ENCODE data around the gene PRPF6. TPM values are rescaled to one million over a fixed set of nuclear protein-coding genes. Genes with fewer than 3 reads are reported as not detected.

The PRPF6 gene
- total and polyA plus RNA-seq, 2 donors (not counting 1 experiment from before 2014, with no cell fraction given), result 31.7 to 82.9 TPM

DNA sequence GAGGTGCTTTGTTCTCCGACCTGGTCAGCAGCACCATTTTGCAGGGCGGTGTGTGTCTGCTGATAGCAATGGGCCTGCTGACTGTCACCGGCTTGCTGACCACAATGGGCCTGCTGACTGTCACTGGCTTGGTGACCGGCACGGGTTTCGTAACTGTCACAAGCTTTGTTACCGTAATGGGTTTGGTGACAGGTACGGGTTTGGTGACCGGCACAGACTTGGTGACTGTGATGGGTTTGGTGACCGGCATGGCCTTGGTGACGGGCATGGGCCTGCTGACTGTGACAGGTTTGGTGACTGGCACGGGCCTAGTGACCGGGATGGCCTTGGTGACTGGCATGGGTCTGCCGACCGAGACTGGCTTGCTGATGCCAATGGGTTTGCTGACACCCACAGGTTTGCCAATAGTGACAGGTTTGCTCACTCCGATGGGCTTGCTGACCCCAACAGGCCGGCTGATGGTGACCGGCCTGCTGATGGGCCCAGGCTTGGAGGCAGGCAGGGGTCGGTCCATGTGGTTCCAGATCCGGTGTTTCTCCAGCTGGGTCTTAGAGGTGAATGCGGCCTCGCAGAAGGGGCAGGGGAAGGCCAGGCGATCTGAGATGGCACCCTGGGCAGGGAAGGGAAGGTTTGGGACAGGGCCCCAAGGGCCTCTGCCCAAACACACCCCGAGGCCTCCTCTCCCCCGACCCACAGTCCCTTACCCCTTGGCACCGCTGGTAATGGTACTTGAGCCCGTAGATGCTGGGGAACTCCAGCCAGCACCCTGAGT is 14.6 kb upstream of the PRPF6 start:
- no peak overlapping the region for H3K4me2 ChIP-seq (replicated peaks; ENCODE audit: low read depth, low read length, poor library complexity, severe bottlenecking)
- no peak overlapping the region for H3K9ac ChIP-seq (ENCODE audit: low read length)
- ChIA-PET CTCF (no interaction called here), POLR2A (no interaction called here)
- TF ChIP-seq, protein P1, sequence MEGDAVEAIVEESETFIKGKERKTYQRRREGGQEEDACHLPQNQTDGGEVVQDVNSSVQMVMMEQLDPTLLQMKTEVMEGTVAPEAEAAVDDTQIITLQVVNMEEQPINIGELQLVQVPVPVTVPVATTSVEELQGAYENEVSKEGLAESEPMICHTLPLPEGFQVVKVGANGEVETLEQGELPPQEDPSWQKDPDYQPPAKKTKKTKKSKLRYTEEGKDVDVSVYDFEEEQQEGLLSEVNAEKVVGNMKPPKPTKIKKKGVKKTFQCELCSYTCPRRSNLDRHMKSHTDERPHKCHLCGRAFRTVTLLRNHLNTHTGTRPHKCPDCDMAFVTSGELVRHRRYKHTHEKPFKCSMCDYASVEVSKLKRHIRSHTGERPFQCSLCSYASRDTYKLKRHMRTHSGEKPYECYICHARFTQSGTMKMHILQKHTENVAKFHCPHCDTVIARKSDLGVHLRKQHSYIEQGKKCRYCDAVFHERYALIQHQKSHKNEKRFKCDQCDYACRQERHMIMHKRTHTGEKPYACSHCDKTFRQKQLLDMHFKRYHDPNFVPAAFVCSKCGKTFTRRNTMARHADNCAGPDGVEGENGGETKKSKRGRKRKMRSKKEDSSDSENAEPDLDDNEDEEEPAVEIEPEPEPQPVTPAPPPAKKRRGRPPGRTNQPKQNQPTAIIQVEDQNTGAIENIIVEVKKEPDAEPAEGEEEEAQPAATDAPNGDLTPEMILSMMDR (IDR thresholded peaks at IDR 0.05), result no peak
- no peak for TF ChIP-seq EZH2 (IDR thresholded peaks at IDR 0.05; ENCODE audit: borderline replicate concordance, insufficient read depth, low read depth, low read length, poor library complexity, severe bottlenecking)
- no peaks in the 10 kb centered on the region for H3K27me3 Mint-ChIP-seq
- no peak overlapping the region for H3K4me3 ChIP-seq (ENCODE audit: control extremely low read depth in 1 of 5, extremely low read depth in 1 of 5, insufficient read depth in 1 of 5, low read depth in 2 of 5, low read length in 4 of 5)
- no peaks in the 10 kb centered on the region for H3K79me2 ChIP-seq (ENCODE audit: control insufficient read depth, insufficient read depth, low read length)
- H3K9me3 Mint-ChIP-seq (ENCODE audit: insufficient read depth), result no peaks in the 10 kb centered on the region
- H3K4me3 Mint-ChIP-seq, result no peak overlapping the region
- peaks cover 11 to 14% of the 10 kb centered on the region in 2 donors for H3K4me1 ChIP-seq (ENCODE audit: control insufficient read depth in 2 of 2, insufficient read depth in 2 of 2, low read length in 2 of 2)
- peaks cover 0 to 29% (median 0%) of the 10 kb centered on the region in 3 donors for H3K9me3 ChIP-seq (ENCODE audit: control extremely low read depth in 1 of 3, control insufficient read depth in 2 of 3, insufficient read depth in 1 of 3, low read length in 2 of 3)
- no peak overlapping the region for H2AFZ ChIP-seq (ENCODE audit: insufficient read depth, low read depth, low read length, poor library complexity, severe bottlenecking)
- peaks cover 15% of the 10 kb centered on the region for H3K4me1 Mint-ChIP-seq
- DNase-seq, result no peak
- no peak overlapping the region for H3K27ac ChIP-seq (ENCODE audit: low read length in 2 of 2)
- H3K27ac Mint-ChIP-seq, result no peak overlapping the region
- no peaks in the 10 kb centered on the region for H4K20me1 ChIP-seq (ENCODE audit: control insufficient read depth, insufficient read depth, low read length, poor library complexity, severe bottlenecking)
- peaks cover 0 to 12% of the 10 kb centered on the region in 2 experiments for H3K36me3 ChIP-seq (replicated peaks in 1 of 2; ENCODE audit: control extremely low read depth in 1 of 2, control insufficient read depth in 1 of 2, extremely low read depth in 1 of 2, insufficient read depth in 2 of 2, low read length in 1 of 2)
- 98% methylated on average over 24 of the region's 27 CpGs for WGBS (ENCODE audit: insufficient coverage)
- no peaks in the 10 kb centered on the region for H3K27me3 ChIP-seq (replicated peaks in 1 of 4; ENCODE audit: control extremely low read depth in 1 of 4, control insufficient read depth in 3 of 4, insufficient read depth in 4 of 4, low read length in 3 of 4)
- intact Hi-C loops (cut with micrococcal nuclease), result no loop called here
- no peak for ATAC-seq (ENCODE audit: low read depth)

DNA sequence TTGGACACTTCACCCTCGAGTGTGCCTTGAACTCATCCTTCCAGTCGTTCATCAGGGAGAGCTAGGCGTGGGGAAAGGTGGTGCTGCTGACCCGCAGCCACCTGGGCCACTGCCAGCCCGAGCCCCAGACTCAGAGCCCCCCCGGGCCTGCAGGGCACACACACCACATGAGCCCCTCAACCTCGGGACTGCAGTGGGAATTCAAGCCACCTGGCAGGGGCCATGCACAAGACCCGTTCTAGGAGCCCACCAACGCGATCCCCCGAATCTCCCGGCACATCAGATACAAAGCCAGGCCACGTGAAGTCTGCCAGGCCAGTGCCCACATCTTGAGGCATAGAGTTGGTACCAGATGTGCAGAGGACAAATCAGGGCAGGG is 14.0 kb upstream of the PRPF6 start:
- H3K4me1 ChIP-seq (ENCODE audit: control insufficient read depth in 2 of 2, insufficient read depth in 2 of 2, low read length in 2 of 2), result peaks cover 11 to 14% of the 10 kb centered on the region in 2 donors
- DNase-seq (no peak), ATAC-seq (ENCODE audit: low read depth) (no peak)
- intact Hi-C loops (cut with micrococcal nuclease), result no loop called here
- peaks cover 0 to 12% of the 10 kb centered on the region in 2 experiments for H3K36me3 ChIP-seq (replicated peaks in 1 of 2; ENCODE audit: control extremely low read depth in 1 of 2, control insufficient read depth in 1 of 2, extremely low read depth in 1 of 2, insufficient read depth in 2 of 2, low read length in 1 of 2)
- peaks cover 0 to 29% (median 0%) of the 10 kb centered on the region in 3 donors for H3K9me3 ChIP-seq (ENCODE audit: control extremely low read depth in 1 of 3, control insufficient read depth in 2 of 3, insufficient read depth in 1 of 3, low read length in 2 of 3)
- H3K9ac ChIP-seq (ENCODE audit: low read length), result no peak overlapping the region
- no peak overlapping the region for H3K4me3 ChIP-seq (ENCODE audit: control extremely low read depth in 1 of 5, extremely low read depth in 1 of 5, insufficient read depth in 1 of 5, low read depth in 2 of 5, low read length in 4 of 5)
- POLR2A ChIA-PET, result no interaction called here
- no peak overlapping the region for H2AFZ ChIP-seq (ENCODE audit: insufficient read depth, low read depth, low read length, poor library complexity, severe bottlenecking)
- H3K27me3 ChIP-seq (replicated peaks in 1 of 4; ENCODE audit: control extremely low read depth in 1 of 4, control insufficient read depth in 3 of 4, insufficient read depth in 4 of 4, low read length in 3 of 4), result no peaks in the 10 kb centered on the region
- no peaks in the 10 kb centered on the region for H3K27me3 Mint-ChIP-seq
- no peaks in the 10 kb centered on the region for H3K9me3 Mint-ChIP-seq (ENCODE audit: insufficient read depth)
- peaks cover 15% of the 10 kb centered on the region for H3K4me1 Mint-ChIP-seq
- no peaks in the 10 kb centered on the region for H4K20me1 ChIP-seq (ENCODE audit: control insufficient read depth, insufficient read depth, low read length, poor library complexity, severe bottlenecking)
- no peak overlapping the region for H3K4me2 ChIP-seq (replicated peaks; ENCODE audit: low read depth, low read length, poor library complexity, severe bottlenecking)
- no peak overlapping the region for H3K27ac Mint-ChIP-seq
- H3K27ac ChIP-seq (ENCODE audit: low read length in 2 of 2), result no peak overlapping the region
- no peak overlapping the region for H3K4me3 Mint-ChIP-seq
- H3K79me2 ChIP-seq (ENCODE audit: control insufficient read depth, insufficient read depth, low read length), result no peaks in the 10 kb centered on the region
- CTCF ChIA-PET, result no interaction called here
- TF ChIP-seq, protein P1 (IDR thresholded peaks at IDR 0.05), result no peak
- no peak for TF ChIP-seq EZH2 (IDR thresholded peaks at IDR 0.05; ENCODE audit: borderline replicate concordance, insufficient read depth, low read depth, low read length, poor library complexity, severe bottlenecking)
- 97% methylated on average over 13 of the region's 13 CpGs for WGBS (ENCODE audit: insufficient coverage)
